OCI-LY7 (cell line): ENCODE measurements around the gene C12orf60.

ENCODE experiments used
- CTCF ChIP-seq: fragments of 200-600 bp; sonication (generic); conservative IDR thresholded peaks from 2 replicates; pipeline ENCODE4 v1.5.1; 2014; ENCODE audit warnings: mild to moderate bottlenecking, antibody characterized with exemption, low read length, moderate library complexity, mixed read lengths
- EZH2phosphoT487 ChIP-seq: fragments of 200-600 bp; sonication (generic); IDR thresholded peaks from 2 replicates; pipeline ENCODE4 v1.6.1; 2018; ENCODE audit warnings: low read depth, borderline replicate concordance, mild to moderate bottlenecking, mixed run types, antibody characterized with exemption, low read length, moderate library complexity, mixed read lengths

- no peak for TF ChIP-seq CTCF
- no peak for TF ChIP-seq EZH2phosphoT487
Measured at GRCh38 chr12:14846042-14846587, 42.6 kb downstream of the C12orf60 start.
